Measurements from ENCODE around the gene TMEM161A.

Gene TMEM161A

GRCh38 chr19:19095691-19096090 lies 42.6 kb downstream of the TMEM161A start:
- no peak for DNase-seq

GRCh38 chr19:19094513-19094912 lies 43.8 kb downstream of the TMEM161A start:
- DNase-seq = no peak

GRCh38 chr19:19087676-19088075 lies 50.6 kb downstream of the TMEM161A start:
- no peak for DNase-seq

GRCh38 chr19:19083413-19084178 lies 54.7 kb downstream of the TMEM161A start:
- DNase-seq = no peak

- DNase-seq = no peak
These were observed 56.6 kb downstream of the TMEM161A start for GRCh38 chr19:19081642-19082151.

GRCh38 chr19:19079571-19079970 lies 58.7 kb downstream of the TMEM161A start:
- DNase-seq = no peak

DNA sequence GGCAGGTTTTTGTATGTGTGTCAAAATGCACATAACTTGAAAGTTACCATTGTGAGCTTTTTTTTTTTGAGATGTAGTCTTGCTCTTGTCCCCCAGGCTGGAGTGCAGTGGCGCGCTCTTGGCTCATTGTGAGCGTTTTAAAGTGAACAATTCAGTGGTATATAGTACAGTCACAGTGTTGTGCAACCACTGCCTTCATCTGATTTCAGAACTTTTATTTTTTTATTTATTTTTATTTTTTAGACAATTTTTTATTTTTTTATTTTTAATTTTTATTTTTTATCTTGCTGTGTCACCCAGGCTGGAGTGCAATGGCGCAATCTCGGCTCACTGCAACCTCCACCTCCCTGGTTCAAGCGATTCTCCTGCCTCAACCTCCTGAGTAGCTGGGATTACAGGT lies 59.5 kb downstream of the TMEM161A start:
- DNase-seq = no peak

DNA sequence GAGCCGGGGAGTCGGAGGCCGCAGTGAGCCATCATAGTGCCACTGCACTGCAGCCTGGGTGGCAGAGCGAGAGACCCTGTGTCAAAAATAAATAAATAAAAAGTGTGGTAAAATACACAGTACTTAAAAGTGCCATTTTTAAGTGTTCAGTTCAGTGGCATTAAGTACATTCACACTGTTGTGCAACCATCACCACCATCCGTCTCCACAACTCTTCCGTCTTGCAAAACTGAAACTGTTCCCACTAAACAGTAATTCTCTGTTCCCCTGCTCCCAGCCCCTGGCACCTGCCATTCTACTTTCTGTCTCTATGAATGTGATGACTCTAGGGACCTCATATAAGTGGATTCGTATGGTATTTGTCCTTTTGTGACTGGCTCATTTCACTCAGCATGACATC lies 61.2 kb downstream of the TMEM161A start:
- peak; percentile 53 for DNase-seq

- DNase-seq = no peak
These were observed 61.8 kb downstream of the TMEM161A start for GRCh38 chr19:19076476-19076875.

GRCh38 chr19:19075126-19075525 lies 63.2 kb downstream of the TMEM161A start:
- no peak for DNase-seq

DNA sequence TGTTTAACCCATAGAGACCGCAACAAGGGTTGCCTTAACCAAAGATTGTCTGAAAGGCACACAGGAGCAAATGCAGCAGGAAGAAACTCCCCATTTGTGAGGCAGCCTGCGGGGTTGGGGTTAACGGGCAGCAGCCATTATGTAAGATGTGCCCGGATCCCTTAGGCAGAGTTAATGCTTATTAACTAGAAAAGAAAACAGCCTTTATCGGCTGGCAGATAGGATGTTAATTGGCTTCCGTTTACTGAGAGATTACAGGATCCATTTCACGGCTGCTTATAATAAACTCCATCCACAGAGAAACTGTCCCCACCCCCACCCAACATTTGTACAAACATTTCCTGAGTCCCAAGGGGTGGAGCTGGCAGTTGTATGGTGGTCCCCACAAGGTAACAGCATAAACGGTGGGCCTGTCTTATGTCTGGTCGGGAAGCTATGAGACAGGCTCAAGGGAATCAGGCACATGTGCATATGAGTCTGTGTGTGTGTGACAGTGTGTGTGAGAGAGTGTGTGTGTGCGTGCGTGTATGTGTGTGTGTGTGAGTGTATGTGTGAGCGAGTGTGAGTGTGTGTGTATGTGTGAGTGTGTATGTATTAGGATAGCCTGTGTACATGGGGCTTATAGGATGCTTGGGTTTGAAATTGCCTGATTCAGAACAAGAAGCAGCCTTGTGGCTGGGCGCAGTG lies 63.9 kb downstream of the TMEM161A start:
- no peak for DNase-seq

DNA sequence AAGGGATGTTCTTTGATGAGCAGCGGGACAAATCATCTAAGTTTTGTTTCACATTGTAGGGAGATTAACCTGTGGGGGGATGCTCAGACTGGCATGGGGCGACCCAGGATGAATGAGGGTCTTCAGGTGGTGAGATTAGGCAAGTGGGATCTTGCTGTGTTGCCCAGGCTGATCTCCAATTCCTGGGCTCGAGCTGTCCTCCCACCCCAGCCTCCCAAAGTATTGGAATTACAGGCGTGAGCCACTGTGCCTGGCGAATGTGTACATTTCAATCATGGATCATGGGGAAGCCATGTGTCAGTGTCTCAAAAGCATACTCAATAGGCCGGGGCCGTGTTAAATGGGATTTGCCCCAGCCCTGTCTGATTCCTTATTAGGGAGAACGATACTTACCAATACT lies 66.4 kb downstream of the TMEM161A start:
- no peak for DNase-seq
